Neuronal stem cell (in vitro differentiated cells): ENCODE results near the gene LRMDA.

Experiments
- DNase-seq: peaks from one replicate; pipeline ENCODE4 v3.0.0-alpha.2; 2013; ENCODE audit warnings: low spot score
- H2AFZ ChIP-seq: one replicate; pipeline ENCODE4 v1.6.1; 2013; ENCODE audit warnings: mild to moderate bottlenecking, low read length, inconsistent platforms
- H2AK5ac ChIP-seq: 2 replicates; pipeline ENCODE4 v1.6.1; 2013; ENCODE audit warnings: low read depth, mild to moderate bottlenecking, inconsistent platforms, low read length, moderate library complexity, mixed read lengths
- H2BK120ac ChIP-seq: 2 replicates; pipeline ENCODE4 v1.6.1; 2013; ENCODE audit warnings: low read depth, mild to moderate bottlenecking, inconsistent platforms, low read length, moderate library complexity, mixed read lengths
- H2BK12ac ChIP-seq: one replicate; pipeline ENCODE4 v1.6.1; 2013; ENCODE audit warnings: low read length, inconsistent platforms
- H2BK15ac ChIP-seq: 2 replicates; pipeline ENCODE4 v1.6.1; 2013; ENCODE audit warnings: mild to moderate bottlenecking, low read length, inconsistent platforms, mixed read lengths
- H2BK5ac ChIP-seq: one replicate; pipeline ENCODE4 v1.6.1; 2013; ENCODE audit warnings: inconsistent platforms, mild to moderate bottlenecking, low read length, moderate library complexity
- H3K14ac ChIP-seq: one replicate; pipeline ENCODE4 v1.6.1; 2013; ENCODE audit warnings: low read length, inconsistent platforms
- H3K18ac ChIP-seq: 2 replicates; pipeline ENCODE4 v1.6.1; 2013; ENCODE audit warnings: low read length, inconsistent platforms
- H3K23ac ChIP-seq: 2 replicates; pipeline ENCODE4 v1.6.1; 2013; ENCODE audit warnings: low read depth, mild to moderate bottlenecking, mixed read lengths, low read length, inconsistent platforms; ENCODE audit not compliant: poor library complexity
- H3K27ac ChIP-seq: replicated peaks from 3 replicates; pipeline ENCODE4 v1.5.1; 2013; ENCODE audit warnings: low read length, inconsistent platforms
- H3K27me3 ChIP-seq, 3 experiments: 2 replicates each; pipeline ENCODE4 v1.6.1; 2013; ENCODE audit warnings: low read length in 3 of 3, mild to moderate bottlenecking in 2 of 3, inconsistent platforms in 1 of 3, low read depth in 1 of 3, mixed read lengths in 1 of 3, moderate library complexity in 1 of 3; ENCODE audit not compliant: control insufficient read depth in 3 of 3, insufficient read depth in 3 of 3
- H3K36me3 ChIP-seq, 2 donors: replicated peaks in 1 of 2; 2 replicates each; pipeline ENCODE4 v1.6.1; 2013; ENCODE audit warnings: low read length in 2 of 2; ENCODE audit not compliant: control insufficient read depth in 2 of 2, insufficient read depth in 2 of 2
- H3K4ac ChIP-seq: 2 replicates; pipeline ENCODE4 v1.6.1; 2013; ENCODE audit warnings: inconsistent platforms, mild to moderate bottlenecking, low read length, moderate library complexity
- H3K4me1 ChIP-seq, 2 donors: 1 replicate in 1 of 2; 2 replicates in 1 of 2; pipeline ENCODE4 v1.6.1; 2013; ENCODE audit warnings: low read length in 2 of 2, low read depth in 1 of 2; ENCODE audit not compliant: control insufficient read depth in 2 of 2, insufficient read depth in 1 of 2
- H3K4me2 ChIP-seq: one replicate; pipeline ENCODE4 v1.6.1; 2013; ENCODE audit warnings: mild to moderate bottlenecking, low read length, inconsistent platforms; ENCODE audit not compliant: insufficient read depth, poor library complexity, severe bottlenecking
- H3K4me3 ChIP-seq, 2 donors: 2 replicates each; pipeline ENCODE4 v1.5.1; 2013; ENCODE audit warnings: low read length in 2 of 2, mild to moderate bottlenecking in 2 of 2, inconsistent platforms in 1 of 2, moderate library complexity in 1 of 2
- H3K79me1 ChIP-seq: one replicate; pipeline ENCODE4 v1.6.1; 2013; ENCODE audit warnings: low read depth, mild to moderate bottlenecking, inconsistent platforms, low read length, moderate library complexity
- H3K9ac ChIP-seq: one replicate; pipeline ENCODE4 v1.6.1; 2013; ENCODE audit warnings: mild to moderate bottlenecking, low read depth, low read length, inconsistent platforms; ENCODE audit not compliant: poor library complexity
- H3K9me3 ChIP-seq, 2 donors: replicated peaks in 1 of 2; 2 replicates each; pipeline versions ENCODE3 to v1.6.1; 2013; ENCODE audit warnings: low read length in 2 of 2, mild to moderate bottlenecking in 2 of 2, inconsistent platforms in 1 of 2, low read depth in 1 of 2, mixed read lengths in 1 of 2, moderate library complexity in 1 of 2; ENCODE audit not compliant: control insufficient read depth in 2 of 2, insufficient read depth in 1 of 2
- H4K8ac ChIP-seq: one replicate; pipeline ENCODE4 v1.6.1; 2013; ENCODE audit warnings: low read depth, mild to moderate bottlenecking, inconsistent platforms, low read length, moderate library complexity
- H4K91ac ChIP-seq: one replicate; pipeline ENCODE4 v1.6.1; 2013; ENCODE audit warnings: low read length, low read depth, mild to moderate bottlenecking, inconsistent platforms; ENCODE audit not compliant: poor library complexity
- WGBS, 2 donors: extraction: QIAGEN DNeasy Blood & Tissue Kit; methylation state at CpG; one replicate each; pipeline ENCODE4 v1.1.7; 2013; ENCODE audit warnings: missing lambda C conversion rate in 2 of 2, mixed read lengths in 1 of 2; ENCODE audit not compliant: insufficient read length in 2 of 2, insufficient replicate concordance in 1 of 2; ENCODE audit errors: extremely low coverage in 2 of 2; 5-methylcytosine and 5-hydroxymethylcytosine counted together

Gene LRMDA

DNA sequence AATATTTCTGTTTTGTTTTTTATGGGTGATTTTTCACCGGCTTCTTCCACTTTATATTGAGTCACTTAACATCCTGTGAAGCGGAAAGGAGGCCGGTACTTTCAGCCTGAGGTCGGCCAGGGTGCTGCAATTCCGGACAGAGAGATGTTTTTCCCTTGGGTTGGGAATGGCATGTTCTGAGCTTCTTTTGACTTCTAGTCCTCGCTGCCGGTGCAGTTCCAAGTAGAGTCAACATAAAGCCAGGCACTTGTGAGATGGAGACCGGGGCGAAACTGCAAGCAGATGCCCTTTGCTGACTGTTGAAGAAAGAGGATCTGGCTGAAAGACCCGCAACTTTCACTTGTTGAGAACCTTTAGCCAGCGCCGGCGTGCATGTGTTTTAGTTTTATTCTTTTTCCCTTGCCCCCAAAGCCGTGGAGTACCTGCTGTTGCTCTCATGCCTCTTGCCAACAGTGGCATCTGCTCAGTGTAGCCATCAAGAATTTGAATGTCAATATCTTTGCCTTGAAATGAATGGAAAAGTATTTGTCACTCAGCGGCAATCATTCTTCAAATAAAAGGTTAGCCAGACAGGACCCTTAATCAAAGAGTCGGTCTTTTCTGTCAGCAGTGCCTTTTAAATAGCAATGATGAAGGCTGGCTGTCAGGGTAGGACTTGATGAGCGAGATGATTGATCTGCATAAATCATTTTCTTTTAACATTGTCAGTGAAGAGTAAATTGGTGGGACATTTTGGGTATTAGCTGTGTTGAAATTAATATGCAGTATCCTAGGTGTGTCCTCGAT lies 351.2 kb downstream of the LRMDA start:
- Histone ChIP-seq H3K4me3 (no peak overlapping the region), H2BK12ac (no peak overlapping the region), H3K14ac (no peak overlapping the region), H3K4ac (no peak overlapping the region), H2BK120ac (no peak overlapping the region), H3K9ac (no peak overlapping the region), H2AFZ (no peak overlapping the region), H3K23ac (no peak overlapping the region), H3K79me1 (no peaks in the 10 kb centered on the region), H4K91ac (no peak overlapping the region), H3K27ac (no peak overlapping the region), H4K8ac (no peak overlapping the region), H2BK5ac (no peak overlapping the region), H3K27me3 (peaks cover 0 to 54% (median 0%) of the 10 kb centered on the region in 3 experiments), H2BK15ac (no peak overlapping the region), H3K18ac (no peak overlapping the region), H2AK5ac (no peak overlapping the region), H3K9me3 (no peaks in the 10 kb centered on the region), H3K36me3 (no peaks in the 10 kb centered on the region), H3K4me2 (no peak overlapping the region), H3K4me1 (peaks cover 0 to 3% of the 10 kb centered on the region in 2 donors)
- no CpG with 5 or more reads among the region's 18 CpGs for WGBS, 2 donors
- no peak for DNase-seq

DNA sequence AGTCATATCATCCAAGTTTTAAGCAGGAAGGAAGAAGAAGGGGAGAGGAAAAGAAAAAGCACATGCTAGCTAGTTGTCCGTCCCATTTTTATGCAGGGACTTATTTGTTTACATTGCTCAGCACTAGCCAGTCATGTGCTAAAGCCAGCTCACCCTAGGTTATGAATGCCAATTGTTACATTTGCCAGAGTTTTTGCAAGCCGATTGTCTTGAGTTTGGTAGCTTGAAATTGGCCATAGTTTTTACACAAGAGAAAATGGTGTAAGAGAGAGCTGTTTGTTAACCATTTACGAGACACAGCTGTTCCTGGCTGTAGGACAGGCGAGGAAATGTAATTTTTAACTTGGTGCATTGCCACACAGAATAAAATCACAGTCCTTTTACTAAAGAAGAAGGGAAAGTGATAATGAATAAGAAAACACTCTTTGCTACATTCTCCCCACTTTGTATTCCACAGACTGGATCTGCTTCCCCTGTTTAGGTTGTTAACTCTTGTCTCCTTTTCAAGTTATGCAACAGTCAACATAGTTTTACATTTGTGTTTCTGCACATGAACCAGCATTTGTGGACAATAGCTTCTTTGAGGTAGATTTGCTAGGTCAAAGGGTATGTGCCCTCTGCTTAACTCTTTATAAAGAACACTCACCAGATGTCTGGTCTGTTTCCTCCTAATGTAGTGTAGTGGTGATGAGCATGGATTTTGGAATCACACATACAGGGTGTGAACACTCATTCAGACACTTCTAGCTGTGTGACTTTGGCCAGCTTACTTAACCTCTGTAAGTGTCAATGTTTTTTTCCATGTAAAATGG lies 357.2 kb downstream of the LRMDA start:
- no peak overlapping the region for H2BK12ac ChIP-seq
- no peaks in the 10 kb centered on the region for H3K9me3 ChIP-seq
- no CpG with 5 or more reads among the region's 4 CpGs for WGBS, 2 donors
- H2AK5ac ChIP-seq: no peak overlapping the region
- peaks cover 0 to 48% (median 0%) of the 10 kb centered on the region in 3 experiments for H3K27me3 ChIP-seq
- H3K4me2 ChIP-seq: no peak overlapping the region
- no peaks in the 10 kb centered on the region for H3K79me1 ChIP-seq
- peaks cover 0 to 4% of the 10 kb centered on the region in 2 donors for H3K4me1 ChIP-seq
- H4K8ac ChIP-seq: no peak overlapping the region
- H3K36me3 ChIP-seq: no peaks in the 10 kb centered on the region
- H2BK15ac ChIP-seq: no peak overlapping the region
- H2AFZ ChIP-seq: no peak overlapping the region
- no peak overlapping the region for H2BK5ac ChIP-seq
- H2BK120ac ChIP-seq: no peak overlapping the region
- H3K4me3 ChIP-seq: no peak overlapping the region
- H3K27ac ChIP-seq: no peak overlapping the region
- no peak overlapping the region for H3K4ac ChIP-seq
- no peak overlapping the region for H3K23ac ChIP-seq
- no peak overlapping the region for H3K18ac ChIP-seq
- no peak overlapping the region for H4K91ac ChIP-seq
- DNase-seq: no peak
- H3K14ac ChIP-seq: no peak overlapping the region
- H3K9ac ChIP-seq: no peak overlapping the region

DNA sequence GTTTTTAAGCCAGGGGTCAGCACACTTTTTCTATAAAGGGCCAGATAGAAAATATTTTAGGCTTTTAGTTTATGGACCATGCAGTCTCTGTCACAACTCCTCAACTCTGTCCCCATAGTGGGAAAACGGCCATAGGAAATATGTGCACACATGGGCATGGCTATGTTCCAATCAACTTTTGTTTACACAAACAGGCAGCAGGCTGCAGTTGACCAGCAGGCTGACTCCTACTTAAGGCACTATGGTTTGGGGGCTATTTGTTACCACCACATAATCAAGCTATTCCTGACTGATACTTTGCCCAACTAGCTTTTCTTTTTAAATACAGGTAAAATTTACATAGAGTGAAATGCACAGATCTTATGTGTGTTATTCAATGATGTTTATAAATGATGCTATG lies 362.4 kb downstream of the LRMDA start:
- no peak overlapping the region for H3K23ac ChIP-seq
- H3K27me3 ChIP-seq: peaks cover 0 to 21% (median 0%) of the 10 kb centered on the region in 3 experiments
- H3K4me1 ChIP-seq: peaks cover 0 to under 1% of the 10 kb centered on the region in 2 donors
- no peaks in the 10 kb centered on the region for H3K36me3 ChIP-seq
- H3K27ac ChIP-seq: no peak overlapping the region
- no peak overlapping the region for H2BK12ac ChIP-seq
- no peak overlapping the region for H4K91ac ChIP-seq
- H3K14ac ChIP-seq: no peak overlapping the region
- no peak overlapping the region for H3K4ac ChIP-seq
- H3K9ac ChIP-seq: no peak overlapping the region
- H4K8ac ChIP-seq: no peak overlapping the region
- no peak overlapping the region for H2BK15ac ChIP-seq
- no peak overlapping the region for H2BK120ac ChIP-seq
- H3K18ac ChIP-seq: no peak overlapping the region
- H3K79me1 ChIP-seq: no peaks in the 10 kb centered on the region
- H3K4me3 ChIP-seq: no peak overlapping the region
- no peak overlapping the region for H3K4me2 ChIP-seq
- DNase-seq: no peak
- H2AK5ac ChIP-seq: no peak overlapping the region
- WGBS, 2 donors: no CpG with 5 or more reads among the region's 1 CpG
- H3K9me3 ChIP-seq: no peaks in the 10 kb centered on the region
- no peak overlapping the region for H2BK5ac ChIP-seq
- no peak overlapping the region for H2AFZ ChIP-seq

- Histone ChIP-seq H2BK12ac (no peak overlapping the region), H3K79me1 (no peaks in the 10 kb centered on the region), H3K4me1 (no peaks in the 10 kb centered on the region), H3K9ac (no peak overlapping the region), H4K91ac (no peak overlapping the region), H3K9me3 (no peaks in the 10 kb centered on the region), H3K4ac (no peak overlapping the region), H2BK15ac (no peak overlapping the region), H2AFZ (no peak overlapping the region), H3K23ac (no peak overlapping the region), H3K36me3 (no peaks in the 10 kb centered on the region), H2BK120ac (no peak overlapping the region), H3K4me2 (no peak overlapping the region), H3K14ac (no peak overlapping the region), H3K27me3 (peaks cover 0 to 4% (median 0%) of the 10 kb centered on the region in 3 experiments), H2BK5ac (no peak overlapping the region), H3K4me3 (no peak overlapping the region), H4K8ac (no peak overlapping the region), H3K18ac (no peak overlapping the region), H3K27ac (no peak overlapping the region), H2AK5ac (no peak overlapping the region)
- no peak for DNase-seq
- no CpG with 5 or more reads among the region's 1 CpG for WGBS, 2 donors
These were observed 369.7 kb downstream of the LRMDA start for GRCh38 chr10:75801121-75801520.
